GM11168 (cell line): ENCODE results near the gene MCCC1.
"Not testable (repeated sequence)": the region's sequence is repeated elsewhere in the genome, so short reads cannot be mapped to it uniquely, and the experiment has no call there.

Experiments
- in situ Hi-C: fragments of 300-500 bp; cut with MboI; formaldehyde crosslinking; loops from one replicate; pipeline ENCODE4 v1.12.0; 2022; ENCODE audit warnings: low sequenced_read_pairs; ENCODE audit not compliant: unreplicated experiment

Gene MCCC1

DNA sequence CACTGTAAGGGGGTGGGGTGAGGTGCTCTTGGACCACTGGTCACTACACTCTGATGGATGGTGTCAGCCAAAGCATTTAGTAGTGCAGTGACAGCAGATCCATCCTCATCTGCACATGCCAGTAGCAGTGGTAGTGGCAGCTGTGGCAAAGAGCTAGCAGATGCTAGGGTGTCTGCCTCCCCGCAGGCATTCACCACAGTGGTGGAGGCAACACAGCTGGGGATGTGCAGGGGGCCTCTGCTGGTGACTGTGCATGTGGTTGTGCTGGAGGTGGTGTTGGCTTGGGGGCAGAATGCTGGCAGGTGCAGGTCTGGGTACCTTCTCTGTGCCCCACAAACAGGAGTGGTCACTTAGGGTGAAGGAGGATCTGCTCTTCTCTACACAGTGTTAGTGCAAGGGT lies 99.5 kb downstream of the MCCC1 start:
- in situ Hi-C loops: no loop called here

GRCh38 chr3:182993486-182994201 lies 105.7 kb downstream of the MCCC1 start:
- in situ Hi-C loops: not testable (repeated sequence)

- in situ Hi-C loops: no loop called here
These were observed 109.7 kb downstream of the MCCC1 start for GRCh38 chr3:182989566-182989965.

DNA sequence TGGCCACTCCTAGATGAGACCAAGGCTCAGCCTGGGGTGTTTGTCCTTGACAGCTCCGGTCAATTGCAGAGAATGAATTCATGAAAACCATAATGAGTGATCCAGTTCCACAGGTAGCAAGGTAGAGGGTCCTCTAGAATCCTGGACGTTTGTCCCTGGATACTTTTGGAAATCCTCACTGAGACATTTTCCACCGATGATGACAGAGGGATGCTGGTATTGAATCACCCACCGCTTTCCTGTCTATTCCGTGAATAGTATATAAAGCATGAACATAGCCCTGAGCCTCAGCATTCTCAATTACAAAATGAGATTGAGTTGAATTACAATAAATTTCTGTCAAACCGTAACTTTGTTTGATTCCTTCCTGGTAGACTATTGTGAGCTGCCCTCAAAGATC lies 113.3 kb downstream of the MCCC1 start:
- in situ Hi-C loops: no loop called here

DNA sequence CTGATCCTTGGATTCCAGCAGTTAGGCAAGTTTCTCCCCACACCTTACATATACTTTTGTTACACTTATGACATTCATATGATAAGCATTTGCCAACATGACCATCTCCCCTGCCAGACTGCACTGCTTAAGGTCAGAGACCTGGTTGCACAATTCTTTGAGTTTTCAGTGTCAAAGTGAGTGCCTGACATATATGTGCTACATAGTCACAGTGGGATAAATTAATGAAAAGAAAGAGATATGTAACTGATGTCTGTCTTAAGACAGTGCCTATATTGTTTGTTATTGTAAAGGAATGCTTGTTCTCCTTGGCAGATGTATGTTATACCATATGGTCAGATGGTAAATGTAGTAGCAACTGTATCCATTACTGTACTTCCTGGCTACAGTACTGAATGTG lies 115.4 kb downstream of the MCCC1 start:
- in situ Hi-C loops: no loop called here

DNA sequence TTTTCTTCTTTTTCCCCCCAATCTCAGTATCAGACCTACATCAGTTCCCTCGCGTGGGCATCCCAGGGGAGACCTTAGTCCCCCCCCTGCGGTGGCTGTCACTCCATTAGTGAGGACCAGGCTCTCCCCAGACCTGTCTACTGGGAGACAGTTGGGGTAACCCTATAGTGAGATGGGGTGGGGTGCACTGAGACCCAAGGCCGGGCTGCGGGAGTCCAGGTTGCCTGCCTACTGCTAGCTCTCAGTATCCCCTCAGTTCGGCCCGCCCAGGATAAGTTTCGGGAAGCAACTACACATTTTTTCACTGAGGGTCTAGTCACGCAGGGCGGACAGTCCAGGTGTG lies 118.3 kb downstream of the MCCC1 start:
- in situ Hi-C loops: no loop called here

GRCh38 chr3:182980204-182981037 lies 118.9 kb downstream of the MCCC1 start, which contains the start of gene DCUN1D1:
DCUN1D1 (minus strand) TSS chr3:182980538; CDS start chr3:182980489, 49 bp downstream.
- in situ Hi-C loops: no loop called here

- in situ Hi-C loops: no loop called here
These were observed 119.6 kb downstream of the MCCC1 start for GRCh38 chr3:182979674-182980191.

- in situ Hi-C loops: no loop called here
These were observed 120.1 kb downstream of the MCCC1 start for GRCh38 chr3:182979103-182979673.

- in situ Hi-C loops: no loop called here
These were observed 120.9 kb downstream of the MCCC1 start for GRCh38 chr3:182978387-182978786.

GRCh38 chr3:182973047-182973446 lies 126.2 kb downstream of the MCCC1 start:
- in situ Hi-C loops: no loop called here

DNA sequence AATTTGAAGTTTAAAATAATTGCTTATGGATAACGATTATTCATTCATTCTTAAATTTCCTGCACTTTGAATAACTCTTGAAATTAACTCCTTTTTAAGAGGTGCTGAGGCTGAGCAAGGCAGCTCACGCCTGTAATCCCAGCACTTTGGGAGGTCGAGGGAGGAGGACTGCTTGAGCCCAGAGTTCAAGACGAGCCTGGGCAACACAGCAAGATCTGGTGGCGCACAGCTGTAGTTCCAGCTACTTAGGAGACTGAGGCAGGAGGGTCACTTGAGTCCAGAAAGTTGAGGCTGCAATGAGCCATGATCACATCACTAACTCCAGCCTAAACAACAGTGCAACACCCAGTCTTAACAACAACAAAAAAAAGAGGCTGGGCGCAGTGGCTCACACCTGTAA lies 126.9 kb downstream of the MCCC1 start:
- in situ Hi-C loops: no loop called here

- in situ Hi-C loops: no loop called here
These were observed 127.7 kb downstream of the MCCC1 start for GRCh38 chr3:182971637-182972036.

- in situ Hi-C loops: no loop called here
These were observed 128.4 kb downstream of the MCCC1 start for GRCh38 chr3:182970811-182971418.

GRCh38 chr3:182969853-182970252 lies 129.4 kb downstream of the MCCC1 start:
- in situ Hi-C loops: no loop called here

GRCh38 chr3:182969277-182969676 lies 130.0 kb downstream of the MCCC1 start:
- in situ Hi-C loops: no loop called here

DNA sequence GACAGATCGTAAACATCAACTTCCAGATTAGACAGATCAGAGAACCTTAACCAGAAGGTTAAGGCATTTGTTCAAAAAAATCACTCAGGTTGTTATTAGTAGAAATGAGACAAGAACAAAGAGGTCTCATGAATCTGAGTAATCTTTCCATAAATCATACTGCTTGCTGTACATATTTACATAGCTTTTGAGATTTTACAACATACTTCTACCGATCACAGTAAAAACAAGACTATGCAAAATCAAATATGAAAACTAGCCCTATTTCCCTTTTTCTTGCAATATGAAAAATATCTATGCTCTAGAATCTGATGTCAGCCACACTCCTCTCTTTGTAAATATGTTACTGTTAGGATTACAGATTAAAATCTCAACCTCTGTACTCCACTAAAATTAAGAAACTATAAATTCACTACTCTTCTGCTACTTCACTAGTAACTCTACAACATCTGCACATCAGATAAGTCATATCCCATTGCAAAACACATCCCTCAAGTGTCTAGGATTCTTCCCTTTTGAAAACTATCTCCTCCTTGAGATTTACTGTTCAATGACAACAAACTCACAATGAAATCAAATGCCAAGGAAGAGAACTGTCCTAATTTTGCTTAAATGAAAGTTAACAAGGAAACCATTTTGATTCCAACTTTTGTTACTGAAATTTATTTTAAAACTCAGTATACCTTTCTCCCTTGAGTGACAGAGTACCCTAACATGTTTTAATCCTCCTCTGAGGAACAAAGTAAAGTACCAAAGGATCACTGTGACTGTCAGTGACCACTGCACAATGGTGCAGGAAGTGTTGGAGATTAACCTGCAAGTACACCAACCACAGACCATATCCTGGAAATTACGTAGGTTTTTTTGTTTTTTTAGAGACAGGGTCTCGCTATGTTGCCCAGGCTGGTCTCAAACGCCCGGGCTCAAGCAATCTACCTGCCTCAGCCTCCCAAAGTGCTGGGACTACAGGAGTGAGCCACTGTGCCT lies 131.8 kb downstream of the MCCC1 start:
- in situ Hi-C loops: no loop called here

DNA sequence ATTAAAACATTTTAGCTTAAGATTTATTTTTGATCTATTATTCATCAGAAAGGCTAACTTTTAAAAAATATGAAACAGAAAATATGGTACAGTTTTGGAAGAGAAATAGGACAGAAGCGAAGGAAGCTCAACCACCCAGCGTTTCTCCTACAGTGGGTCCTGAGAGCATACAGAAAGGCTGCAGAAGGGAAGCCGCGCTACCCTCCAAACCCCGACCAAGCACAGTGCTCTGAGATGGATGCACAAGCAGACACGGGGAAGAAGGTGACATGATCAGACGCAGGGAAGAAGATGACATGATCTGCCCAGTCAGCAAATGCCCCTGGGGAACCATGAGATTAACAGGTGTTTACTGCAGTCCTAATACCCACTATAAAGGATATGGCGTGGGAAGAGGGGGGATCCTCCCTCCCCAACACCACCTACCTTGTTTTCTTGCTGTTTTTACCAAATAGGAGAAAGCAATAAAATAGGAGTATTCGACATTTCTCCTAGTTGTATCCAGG lies 133.4 kb downstream of the MCCC1 start:
- in situ Hi-C loops: no loop called here
